Placental pericyte (primary cell): Measurements from ENCODE around the gene ZNF77. TPM values are rescaled to one million over a fixed set of nuclear protein-coding genes. Genes with fewer than 3 reads are reported as not detected.

Experiments used
- total RNA-seq: library from RNA; depleted of rRNA; stranded (reverse); fragments of >200 nt; gene quantifications from 2 replicates; pipeline ENCODE4 v1.2.3, GENCODE V29; 2012

The ZNF77 gene
- total RNA-seq: 3.0 and 3.1 TPM in 2 replicates

DNA sequence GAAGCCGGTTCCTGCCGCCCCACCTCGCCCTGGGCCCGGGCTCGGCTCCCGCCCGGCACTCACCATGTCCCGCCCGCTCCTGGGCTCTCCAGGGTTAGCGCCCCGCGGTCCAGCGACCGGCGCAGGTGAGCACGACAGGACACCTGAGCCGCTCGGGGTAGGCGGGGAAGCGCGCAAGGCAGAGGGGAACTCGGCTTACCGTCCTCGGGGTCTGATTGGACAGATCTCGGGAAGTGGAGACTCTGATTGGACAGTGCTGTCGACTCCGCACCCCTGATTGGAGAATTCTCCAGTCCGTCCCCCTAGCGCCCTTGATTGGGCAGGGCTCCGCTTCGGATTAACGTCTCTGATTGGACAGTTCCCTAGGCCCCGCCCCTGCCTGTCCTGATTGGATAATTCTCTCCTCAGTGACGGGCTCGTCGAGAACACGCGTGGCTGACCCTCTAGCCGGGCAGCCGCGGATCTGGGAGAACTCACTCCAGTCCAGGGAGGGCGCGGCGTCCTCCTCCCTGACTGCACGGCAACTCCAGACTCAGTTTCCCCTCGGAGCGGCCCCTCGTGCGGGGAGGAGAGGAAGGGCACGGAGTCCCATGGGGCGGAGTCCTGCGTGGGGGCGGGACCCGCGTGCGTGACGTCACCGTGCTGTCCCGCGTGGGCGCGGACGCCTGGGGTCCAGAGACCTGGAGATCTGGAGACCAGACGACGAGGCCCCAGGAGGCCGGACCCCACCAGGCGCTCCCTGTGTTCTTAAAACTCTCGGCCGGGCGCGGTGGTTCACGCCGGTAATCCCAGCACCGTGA, at the start of gene ZNF77:
Gene ZNF77, minus strand, starts transcription at position 197 of the 800 bp plus-strand sequence. Its CDS starts 131 bp downstream, at position 66.

GRCh38 chr19:2977001-2977745, 32.4 kb upstream of the ZNF77 start, which contains the start of gene TLE6:
Gene TLE6 (plus strand): TSS chr19:2977564. CDS start chr19:2978234, 670 bp downstream.

GRCh38 chr19:2900296-2901252, 44.2 kb downstream of the ZNF77 start, which contains the start of gene ZNF57:
Gene ZNF57 (plus strand): TSS chr19:2900928. CDS start chr19:2901046, 118 bp downstream.

Other genes starting within 250 kb of the ZNF77 start
- gene GNG7, start 242.3 kb downstream of the ZNF77 start, total RNA-seq: 0.44 TPM in 1 of 2 replicates, not detected in the other
- 0.14 and 1.1 TPM in 2 replicates for gene DIRAS1, start 223.6 kb downstream of the ZNF77 start, total RNA-seq
- 28.3 and 31.5 TPM in 2 replicates for gene SLC39A3, start 205.0 kb downstream of the ZNF77 start, total RNA-seq
- gene SGTA, start 161.7 kb downstream of the ZNF77 start, total RNA-seq: 73.3 and 78.7 TPM in 2 replicates
- 68.3 and 170 TPM in 2 replicates for gene THOP1, start 159.5 kb downstream of the ZNF77 start, total RNA-seq
- 2.6 and 3.1 TPM in 2 replicates for gene ZNF554, start 125.1 kb downstream of the ZNF77 start, total RNA-seq
- gene ZNF555, start 103.5 kb downstream of the ZNF77 start, total RNA-seq: 5.7 and 10.3 TPM in 2 replicates
- 0.43 TPM in 1 of 2 replicates, not detected in the other for gene ZNF556, start 77.6 kb downstream of the ZNF77 start, total RNA-seq
- 3.3 and 3.7 TPM in 2 replicates for gene ZNF57, start 44.0 kb downstream of the ZNF77 start, total RNA-seq
- not detected in 2 replicates for gene TLE6, start 32.6 kb upstream of the ZNF77 start, total RNA-seq
- 1.0 and 1.3 TPM in 2 replicates for gene TLE2, start 84.3 kb upstream of the ZNF77 start, total RNA-seq
- gene TLE5, start 117.5 kb upstream of the ZNF77 start, total RNA-seq: 263 and 307 TPM in 2 replicates
- 89.5 and 120 TPM in 2 replicates for gene GNA11, start 149.4 kb upstream of the ZNF77 start, total RNA-seq
- 0.14 TPM in 1 of 2 replicates, not detected in the other for gene GNA15, start 191.1 kb upstream of the ZNF77 start, total RNA-seq
- not detected in 2 replicates for gene S1PR4, start 233.8 kb upstream of the ZNF77 start, total RNA-seq
- 52.1 and 103 TPM in 2 replicates for gene NCLN, start 241.0 kb upstream of the ZNF77 start, total RNA-seq